IPS DF 19.7 (cell line): Measurements from ENCODE around the gene KLHL29.
"Not testable (repeated sequence)": the region's sequence is repeated elsewhere in the genome, so short reads cannot be mapped to it uniquely, and the experiment has no call there.

Source experiments
- DNase-seq: peaks from one replicate; pipeline ENCODE4 v3.0.0-alpha.2; 2013; ENCODE audit warnings: low read depth, low spot score

KLHL29 gene

DNA sequence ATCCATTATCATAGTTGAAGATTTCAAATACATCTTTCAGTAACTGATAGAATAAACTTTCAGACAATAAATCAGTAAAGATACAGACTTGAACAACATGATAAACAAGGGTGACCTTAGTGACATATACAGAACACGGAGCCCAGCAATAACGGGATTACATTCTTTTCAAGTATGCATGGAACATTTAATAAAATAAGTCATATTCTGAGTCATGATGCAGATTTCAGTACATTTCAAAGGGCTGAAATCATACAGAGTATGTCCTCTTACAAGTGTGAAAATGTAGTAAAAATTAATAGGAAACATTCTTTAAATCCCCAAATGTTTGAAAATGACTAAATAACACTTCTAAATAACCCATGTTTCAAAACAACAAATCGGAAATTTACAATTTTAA is 17.2 kb upstream of the KLHL29 start:
- no peak for DNase-seq

DNA sequence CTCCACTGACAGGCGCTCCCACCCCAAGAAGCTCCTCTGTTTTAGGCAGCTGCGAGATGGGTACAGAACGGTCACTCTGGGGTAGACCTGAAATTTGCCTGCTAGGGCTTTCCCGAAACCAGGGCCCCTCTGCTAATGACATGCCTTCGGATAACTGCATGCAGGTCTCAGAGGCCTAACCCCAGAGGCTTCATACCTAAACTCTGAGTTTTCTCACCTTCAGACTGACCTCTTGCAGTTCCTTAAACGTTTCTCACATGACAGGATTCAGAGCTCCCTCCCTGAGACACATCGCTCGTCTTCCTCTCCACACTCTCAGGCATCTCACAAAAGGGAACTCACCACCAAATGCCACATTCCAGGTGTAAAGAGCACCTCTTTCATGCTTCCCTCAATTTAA is 11.3 kb upstream of the KLHL29 start:
- DNase-seq, result no peak

DNA sequence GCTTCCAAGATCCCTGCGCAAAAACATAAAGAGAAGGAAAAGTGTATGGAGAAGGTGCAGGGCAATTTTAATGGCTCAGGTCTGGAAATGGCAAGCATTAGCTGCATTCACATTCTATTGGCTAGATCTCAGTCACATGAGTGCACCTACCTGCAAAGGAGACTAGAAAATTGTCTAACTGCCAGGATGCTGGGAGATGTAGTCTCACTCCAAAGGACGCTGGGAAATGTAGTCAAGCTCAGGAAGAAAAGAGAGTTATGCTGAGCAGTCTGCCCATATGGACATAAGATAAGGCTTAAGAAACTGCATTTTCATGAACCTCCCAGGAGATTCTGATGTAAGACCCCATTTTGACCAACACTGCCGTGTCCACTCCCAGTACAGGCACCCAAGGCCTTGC is 9.5 kb upstream of the KLHL29 start:
- DNase-seq, result peak; percentile 59

DNA sequence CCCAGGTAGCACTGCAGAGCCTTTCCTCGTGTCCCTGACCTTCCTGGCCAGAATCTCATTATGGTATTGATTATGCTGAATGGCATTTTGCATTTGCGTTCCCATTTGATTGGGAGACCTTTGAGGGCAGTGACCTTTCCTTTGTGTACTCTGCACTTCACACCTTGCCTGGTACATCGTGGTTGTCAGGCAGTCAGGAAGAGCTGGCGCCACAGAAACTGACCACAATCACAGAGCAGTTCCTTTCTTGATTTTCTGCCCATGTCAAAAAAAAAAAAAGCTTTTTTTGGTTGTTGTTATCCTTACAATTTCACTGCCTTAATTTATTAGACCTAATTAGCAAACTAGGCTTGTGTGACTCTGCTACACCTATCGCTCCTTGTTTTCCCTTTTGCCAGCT is 8.9 kb upstream of the KLHL29 start:
- no peak for DNase-seq

DNA sequence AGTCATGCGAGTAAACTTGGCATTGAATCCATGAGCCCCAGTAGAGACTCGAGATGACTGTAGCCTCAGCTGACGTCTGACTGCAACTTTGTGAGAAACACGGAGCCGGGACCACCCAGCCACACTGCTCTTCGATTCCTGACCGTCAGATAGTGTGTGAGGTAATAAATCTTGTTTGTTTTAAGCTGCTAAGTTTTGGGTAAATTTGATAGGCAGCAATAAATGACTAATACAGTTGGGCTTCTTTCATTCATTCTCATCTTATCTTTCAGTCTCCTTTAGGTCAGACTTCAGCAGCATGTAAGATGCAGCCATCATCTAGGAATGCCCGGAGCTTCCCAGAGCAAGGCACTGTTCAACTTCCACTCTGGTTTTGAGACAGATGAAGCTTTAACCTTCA is 8.0 kb upstream of the KLHL29 start:
- DNase-seq, result no peak

DNA sequence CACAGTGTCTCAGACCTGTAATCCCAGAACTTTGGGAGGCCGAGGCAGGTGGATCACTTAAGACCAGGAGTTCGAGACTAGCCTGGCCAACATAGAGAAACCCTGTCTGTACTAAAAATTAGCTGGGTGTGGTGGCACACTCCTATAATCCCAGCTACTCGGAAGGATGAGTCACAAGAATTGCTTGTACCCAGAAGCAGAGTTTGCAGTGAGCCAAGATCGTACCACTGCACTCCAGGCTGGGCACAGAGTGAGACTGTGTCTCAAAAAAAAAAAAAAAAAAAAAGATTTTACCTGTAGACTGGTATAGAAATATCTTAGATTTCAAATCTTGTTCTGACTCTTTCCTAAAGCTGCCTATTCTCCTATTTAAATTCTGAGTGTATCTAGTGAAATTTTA is 7.2 kb upstream of the KLHL29 start:
- no peak for DNase-seq

DNA sequence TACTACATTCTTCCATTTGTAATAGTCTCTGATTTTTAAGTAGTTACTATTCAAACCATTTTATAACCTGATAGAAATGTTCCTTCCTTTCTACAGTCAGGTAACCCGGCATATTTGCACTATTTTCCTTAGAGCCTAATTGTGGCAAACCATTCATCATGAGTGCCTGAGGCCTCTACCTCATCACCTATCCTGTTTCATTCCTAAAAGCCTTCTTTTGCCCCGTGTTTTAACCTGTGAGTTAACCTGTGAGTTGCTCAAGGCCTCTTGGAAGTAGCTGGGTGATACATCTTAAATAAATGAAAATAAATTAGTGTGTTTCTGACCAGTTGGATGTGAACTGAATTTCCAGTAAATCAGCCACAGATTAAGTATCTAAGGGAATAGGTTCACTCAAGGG is 6.5 kb upstream of the KLHL29 start:
- no peak for DNase-seq

DNA sequence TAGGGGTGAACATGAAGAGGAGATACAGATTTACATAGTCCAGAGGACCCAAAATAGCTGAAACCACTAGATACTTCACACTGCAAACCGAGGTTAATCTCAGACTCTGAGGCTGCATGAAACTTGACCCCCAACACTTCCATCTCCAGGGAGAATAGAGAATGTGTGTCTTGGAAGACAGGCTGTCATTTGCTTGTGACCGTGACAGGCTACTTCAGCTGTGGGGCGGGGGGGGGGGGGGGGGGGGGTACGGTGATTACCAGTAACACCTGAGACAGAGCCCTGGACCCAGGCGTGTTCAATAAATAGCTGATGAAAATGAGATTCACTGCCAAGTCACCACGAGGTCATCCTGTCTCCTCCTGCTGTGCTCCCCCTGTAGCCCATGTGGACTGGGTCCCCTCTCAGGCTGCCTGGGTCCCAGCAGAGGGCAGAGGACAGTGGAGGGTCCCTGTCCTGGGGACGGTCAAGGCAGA is 5.7 kb upstream of the KLHL29 start:
- no peak for DNase-seq

DNA sequence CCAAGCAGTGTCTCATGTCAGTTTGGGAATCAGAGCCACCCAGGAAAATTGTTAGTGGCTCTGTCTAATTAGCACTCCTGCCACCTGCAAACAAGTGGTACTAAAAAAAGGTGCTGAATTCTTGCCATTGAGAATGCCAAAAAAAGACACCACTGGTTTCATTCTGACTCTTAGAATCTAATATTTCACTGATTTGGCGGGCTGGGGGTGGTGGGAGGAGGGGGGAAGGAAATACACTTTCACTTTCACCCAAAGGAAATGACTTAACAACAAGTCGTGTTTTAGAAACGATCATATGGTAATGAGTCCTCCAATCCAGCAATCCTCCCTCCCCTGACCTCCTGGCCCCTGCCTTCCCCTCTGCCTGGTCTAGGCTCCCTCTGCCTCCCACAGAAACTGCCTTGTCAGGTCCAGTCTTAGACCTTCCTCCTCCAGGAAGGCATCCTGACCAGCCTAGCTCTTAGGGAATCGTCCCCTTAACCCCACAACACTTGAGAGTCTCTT is 4.4 kb upstream of the KLHL29 start:
- DNase-seq, result no peak

DNA sequence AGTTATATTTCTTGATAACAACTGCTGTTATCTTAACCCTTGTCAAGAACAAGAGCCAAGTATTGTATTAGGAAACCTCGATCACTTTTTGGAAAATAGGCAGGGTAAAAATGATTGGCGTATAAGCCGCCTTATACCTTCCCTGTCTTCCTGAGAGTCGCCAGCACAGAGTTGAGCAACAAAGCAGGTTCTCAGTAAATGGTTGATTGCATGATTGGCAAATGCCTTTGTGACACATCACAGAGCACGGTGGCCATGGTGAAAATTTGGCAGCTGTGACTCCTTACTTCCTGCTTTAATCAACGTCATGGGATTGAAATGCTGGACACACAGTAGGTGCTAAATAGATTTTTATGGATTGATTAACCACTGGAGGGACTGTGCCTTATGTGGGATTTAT is 3.9 kb upstream of the KLHL29 start:
- DNase-seq, result no peak

DNA sequence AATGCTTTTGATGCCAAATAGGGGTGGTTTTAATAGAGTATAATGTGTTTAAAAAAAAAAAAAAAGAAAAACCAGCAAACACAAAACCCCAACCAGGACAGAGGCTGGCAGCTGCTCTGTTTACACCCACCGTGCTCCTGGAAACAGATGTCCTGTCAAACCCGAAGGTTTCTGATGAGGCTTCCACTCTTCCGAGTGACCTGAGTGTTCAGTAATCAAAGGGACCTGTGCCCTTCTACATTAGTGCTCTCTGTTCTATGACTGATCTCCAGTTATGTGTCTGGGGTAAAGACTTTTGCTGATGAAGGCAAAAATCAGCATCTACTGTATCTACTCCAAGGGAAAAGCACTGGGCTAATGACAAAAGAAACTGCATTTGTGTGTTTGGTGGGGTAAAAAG is 3.5 kb upstream of the KLHL29 start:
- no peak for DNase-seq

DNA sequence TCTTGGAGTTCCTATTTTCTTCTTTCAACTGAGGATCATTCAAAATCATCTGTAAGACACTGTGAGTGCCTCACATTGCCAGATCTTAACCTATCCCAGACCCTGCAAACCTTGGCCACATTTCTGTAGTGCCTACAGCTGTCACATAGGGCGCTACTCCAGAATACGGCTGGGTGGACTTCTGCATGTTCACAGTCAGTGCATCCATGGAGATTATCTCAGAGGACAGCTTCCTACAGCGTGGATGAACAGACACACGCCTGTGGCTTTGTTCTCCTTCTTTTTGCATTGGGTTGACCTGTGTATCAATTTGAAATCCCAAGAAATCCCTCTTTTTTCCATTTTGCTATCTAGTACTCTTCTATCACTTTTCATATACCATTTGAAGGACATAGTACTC is 1.9 kb upstream of the KLHL29 start:
- DNase-seq, result no peak

DNA sequence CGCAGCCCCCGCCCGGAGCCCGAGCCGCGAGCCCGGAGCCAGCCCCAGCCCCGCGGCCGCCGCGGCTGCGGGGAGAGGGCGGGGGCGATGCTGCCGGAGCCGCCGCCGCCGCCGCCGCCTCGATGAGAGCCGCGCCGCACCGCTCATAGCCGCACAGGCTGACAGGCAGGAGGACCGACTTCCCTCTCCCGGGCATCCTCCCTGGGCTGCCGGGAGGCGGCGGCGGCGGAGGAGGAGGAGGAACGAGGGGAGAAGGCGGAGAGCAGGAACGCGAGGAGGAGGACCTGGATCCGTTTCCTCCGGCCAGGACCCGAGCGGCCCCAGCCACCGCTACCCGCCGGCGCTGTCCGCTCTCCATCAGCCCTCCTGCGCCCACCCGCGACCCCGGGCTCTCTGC is 370 bp downstream of the KLHL29 start:
- no peak for DNase-seq

DNA sequence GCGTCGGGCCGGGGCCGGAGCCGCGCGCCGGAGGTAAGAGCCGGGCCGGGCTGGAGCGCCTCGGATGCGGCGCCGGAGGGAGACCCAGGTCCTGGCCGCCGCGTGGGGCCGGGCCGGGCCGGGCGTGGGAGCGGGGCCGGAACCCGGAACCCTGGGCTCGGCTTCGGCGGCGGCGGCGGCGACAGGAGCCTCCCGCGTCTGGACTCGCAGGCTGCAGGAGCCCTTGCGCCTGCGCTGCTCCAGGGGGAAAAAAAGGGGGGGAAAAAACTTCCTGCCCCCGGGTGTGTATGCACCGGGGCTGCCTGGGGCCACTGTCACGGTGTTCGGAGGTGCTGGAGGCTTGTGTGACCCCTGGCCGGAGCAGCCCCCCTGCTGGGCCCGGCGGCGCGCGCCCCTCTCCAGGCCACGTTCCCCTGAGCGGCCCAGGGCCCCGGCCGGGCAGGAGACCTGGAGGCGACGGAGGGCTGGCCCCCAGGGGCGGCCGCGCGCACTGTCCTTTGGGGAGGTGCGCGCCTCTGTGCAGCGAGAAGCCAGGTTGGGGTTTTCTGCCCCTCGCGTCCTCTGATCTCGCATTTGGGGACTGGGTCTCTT is 864 bp downstream of the KLHL29 start:
- no peak for DNase-seq

DNA sequence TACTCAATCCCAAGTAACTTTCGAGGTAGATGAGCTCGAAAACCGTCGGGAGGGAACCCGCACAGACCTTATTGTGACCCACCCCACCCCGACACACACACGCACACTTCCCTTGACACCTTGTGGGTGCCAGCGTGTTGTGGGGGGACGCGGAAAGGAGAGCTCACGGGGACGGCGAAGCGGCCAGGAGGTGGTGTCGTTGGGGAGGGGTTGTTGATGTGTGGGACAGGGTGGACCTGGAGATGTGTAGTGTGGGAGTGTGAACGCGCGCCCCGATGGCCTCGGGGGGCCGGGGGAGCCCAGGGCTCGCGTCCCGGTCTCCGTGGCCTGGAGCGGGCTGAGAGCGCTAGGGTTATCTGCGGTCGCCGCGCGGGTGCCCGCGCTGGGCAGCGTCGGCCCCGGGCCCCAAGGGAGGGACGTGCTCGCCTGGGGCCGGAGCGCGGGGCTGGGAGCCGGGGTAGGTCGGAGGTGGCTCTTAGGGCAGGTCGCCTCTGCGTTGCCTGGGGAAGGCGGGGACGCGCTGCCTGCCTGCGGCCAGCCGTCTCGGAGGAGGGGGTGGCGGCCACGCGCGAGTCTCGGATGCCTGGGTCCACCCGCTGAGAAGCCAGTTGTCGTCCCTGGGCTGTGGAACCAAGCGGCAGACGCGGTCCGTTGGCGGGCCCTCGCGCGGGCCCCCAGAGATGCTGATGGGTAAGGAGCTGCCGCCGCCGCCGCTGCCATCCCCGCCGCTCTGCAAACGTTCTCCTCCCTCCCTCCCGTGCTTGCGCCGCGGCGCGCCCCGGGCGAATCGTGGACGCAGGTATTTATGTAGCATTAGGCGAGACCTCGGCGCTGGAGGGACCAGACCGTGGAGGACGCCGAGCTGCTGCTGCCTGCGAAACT is 1.6 kb downstream of the KLHL29 start:
- DNase-seq, result no peak

DNA sequence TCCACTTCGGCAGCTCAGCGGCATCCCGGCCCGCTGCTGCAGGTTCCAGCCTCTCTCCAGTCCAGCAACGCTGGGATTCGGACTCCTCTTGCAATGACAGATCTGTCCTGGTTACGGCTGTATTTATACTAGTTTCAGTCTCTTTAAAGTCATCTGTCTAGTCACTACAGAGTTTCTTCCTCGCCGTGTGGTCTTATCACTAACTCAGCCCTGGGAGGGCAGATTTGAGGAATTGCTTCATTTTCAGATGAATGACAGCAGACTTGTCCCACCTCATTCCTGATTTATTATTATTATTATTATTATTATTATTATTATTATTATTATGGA is 2.2 kb downstream of the KLHL29 start:
- DNase-seq, result no peak

DNA sequence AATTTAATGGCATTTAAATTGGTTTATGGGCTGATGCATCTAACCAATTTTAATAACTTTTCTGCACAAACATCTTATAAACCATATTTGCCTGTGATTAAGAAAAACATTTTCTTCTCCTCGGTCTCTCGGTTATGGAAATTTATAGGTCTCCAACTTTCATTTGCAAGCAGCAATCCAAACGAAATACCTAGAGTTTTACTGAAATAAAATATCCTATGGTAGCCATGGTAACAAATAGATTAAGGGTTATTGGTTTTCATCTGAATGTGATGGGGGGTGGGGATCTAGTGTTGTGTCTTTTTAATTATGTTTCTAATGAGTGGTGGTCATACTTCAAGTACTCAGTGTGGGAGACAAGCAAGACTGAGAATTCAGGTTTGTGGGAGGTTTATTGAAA is 2.9 kb downstream of the KLHL29 start:
- DNase-seq, result no peak

DNA sequence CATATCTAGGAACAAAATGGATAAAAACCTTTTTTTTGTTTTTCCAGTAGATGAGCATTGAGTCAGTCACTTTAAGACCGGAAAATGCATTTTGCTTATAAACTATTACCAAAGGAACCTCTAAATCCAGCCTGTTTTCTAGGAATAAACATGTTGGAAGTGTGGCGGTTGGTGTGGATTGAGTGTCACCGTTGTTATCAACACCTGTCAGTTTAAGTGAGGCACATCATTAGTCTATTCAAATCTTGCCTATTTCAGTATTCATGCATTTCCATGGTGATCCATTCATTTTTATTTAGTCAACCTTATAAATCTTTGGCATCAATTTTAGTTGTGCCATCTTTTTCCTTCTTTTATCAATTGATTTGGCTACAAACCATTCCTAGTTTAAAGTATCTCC is 3.3 kb downstream of the KLHL29 start:
- DNase-seq, result no peak

DNA sequence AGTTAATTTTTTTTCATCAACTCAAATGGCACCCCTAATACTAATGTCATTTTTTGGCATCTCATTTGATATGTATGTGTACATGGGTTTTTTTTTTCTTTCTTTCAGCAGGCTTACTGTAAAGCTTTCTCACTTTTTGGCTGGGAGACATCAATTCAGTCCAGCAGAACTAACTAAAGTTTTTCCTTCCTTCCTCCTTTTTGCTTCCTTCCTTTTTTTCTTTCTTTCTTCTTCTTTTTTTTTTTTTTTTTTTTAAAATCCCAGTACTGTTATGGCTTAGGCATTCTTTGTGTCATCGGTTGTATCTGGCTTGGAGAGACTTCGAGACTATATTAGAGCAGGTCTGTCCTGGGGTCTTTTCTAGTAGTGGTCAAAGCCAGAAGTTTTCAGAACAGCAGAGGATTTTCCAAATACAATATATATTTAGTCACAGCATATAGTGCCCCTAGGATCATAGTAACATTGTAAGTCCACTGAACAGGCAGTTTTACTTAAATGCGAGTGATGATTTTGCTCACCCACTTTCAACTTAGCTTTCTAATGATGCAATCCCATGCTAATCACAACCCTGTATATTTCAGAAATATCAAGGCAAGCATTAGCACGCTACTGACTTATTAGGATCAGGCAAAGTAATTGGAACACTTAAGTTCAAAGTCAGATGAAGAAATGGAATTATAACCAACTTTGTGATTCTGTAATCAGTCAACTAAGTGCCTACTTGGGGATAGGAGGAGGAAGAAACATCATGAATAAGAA is 4.0 kb downstream of the KLHL29 start:
- no peak for DNase-seq

DNA sequence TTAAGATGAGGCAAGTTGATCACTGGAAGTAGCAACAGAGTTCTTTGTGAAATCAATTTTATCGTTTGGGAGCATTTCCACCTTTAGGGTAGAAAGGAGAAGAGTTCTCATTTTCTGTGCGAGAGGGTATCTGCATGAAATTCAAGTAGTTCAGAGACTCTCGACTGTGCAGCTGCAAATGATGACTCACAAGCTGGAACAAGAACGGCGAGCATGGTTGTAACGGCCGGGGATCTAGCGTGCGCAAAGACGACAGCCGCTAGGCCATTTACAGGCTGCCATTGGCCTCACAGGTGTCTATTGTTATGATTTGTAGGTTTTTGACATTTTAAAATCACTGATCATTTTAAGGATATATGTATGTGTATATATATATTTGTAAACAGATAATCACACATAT is 5.2 kb downstream of the KLHL29 start:
- DNase-seq, result no peak

DNA sequence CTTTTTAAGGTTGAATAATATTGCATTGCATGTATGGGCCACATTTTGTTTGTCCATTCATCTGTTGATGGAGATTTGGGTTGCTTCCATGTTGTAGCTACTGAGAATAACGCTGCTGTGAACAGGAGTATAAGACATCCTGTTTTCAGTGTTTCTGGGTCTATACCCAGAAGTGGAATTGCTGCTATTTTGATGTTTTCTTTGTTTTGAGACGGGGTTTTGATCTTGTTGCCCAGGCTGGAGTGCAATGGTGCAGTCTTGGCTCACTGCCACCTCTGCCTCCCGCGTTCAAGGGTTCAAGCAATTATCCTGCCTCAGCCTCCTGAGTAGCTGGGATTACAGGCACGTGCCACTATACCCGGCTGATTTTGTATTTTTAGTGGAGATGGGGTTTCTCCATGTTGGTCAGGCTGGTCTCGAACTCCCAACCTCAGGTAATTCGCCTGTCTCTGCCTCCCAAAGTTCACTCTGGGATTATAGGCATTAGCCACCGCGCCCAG is 6.3 kb downstream of the KLHL29 start:
- DNase-seq, result not testable (repeated sequence)

DNA sequence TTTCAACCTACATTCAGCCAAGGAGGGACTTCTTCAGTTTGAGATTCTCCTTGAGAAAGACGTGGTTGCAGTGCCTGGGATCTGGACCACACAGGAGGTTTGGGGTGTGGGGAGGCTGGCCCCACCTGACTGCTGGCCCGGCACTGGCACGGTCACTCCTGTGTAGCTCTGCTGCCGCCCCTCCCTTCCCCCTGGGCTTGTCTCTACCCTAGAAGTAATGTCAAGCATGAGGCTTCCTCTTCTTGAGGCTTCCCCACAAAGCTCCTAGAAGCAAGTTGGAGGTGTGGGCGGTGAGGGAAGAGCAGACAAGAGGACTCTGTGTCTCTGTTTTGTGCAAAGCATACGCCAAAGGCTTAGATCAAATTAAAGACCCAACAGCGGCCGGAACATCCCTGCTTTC is 8.7 kb downstream of the KLHL29 start:
- DNase-seq, result no peak
